ENCODE data around the gene ONECUT2. TPM values are rescaled to one million over a fixed set of nuclear protein-coding genes. Genes with fewer than 3 reads are reported as not detected.

Gene ONECUT2
- total and polyA plus RNA-seq, 2 donors (not counting 1 experiment from before 2014, with no cell fraction given) = not detected

DNA sequence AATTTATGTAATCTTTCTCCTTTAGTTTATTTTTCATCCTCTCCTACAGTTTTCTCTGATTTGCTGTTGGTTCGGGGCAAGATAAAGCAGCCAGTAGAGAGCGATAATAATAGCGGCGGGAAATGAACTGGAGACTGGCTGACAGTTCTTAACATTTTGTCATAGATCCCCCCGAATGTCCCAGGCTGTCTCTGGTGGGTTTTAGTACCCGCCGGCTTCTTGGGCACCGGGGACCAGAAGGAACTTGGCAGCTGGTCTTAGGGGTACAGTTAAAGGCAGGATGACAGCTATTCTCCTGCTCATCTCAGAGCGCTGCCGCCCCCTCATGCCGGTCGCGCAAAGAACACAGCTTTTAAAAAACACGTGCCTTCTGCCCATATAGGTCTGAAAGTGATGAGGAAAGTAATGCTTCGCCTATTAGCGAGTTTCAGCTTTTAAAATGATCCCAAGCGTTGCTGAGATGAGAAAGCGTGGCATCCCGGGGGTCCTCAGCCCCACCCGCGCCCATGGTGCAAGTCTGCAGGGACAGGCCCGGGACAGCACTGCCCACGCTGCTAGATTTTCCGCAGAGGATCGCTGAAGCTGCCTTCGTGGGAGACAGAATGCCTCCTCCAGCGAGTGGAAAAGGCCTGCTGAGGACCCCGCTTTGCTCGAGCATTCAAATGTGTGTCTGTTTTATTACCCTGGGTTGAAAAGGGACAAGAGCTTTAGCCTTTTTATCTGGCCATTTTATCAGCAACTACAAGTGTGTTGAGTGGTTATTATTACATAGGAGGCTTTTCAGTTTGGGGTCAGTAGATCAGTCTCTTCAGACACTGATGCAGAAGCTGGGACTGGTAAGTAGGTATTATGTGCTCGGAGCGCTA lies 3.8 kb downstream of the ONECUT2 start:
- H3K4me1 Mint-ChIP-seq = peaks cover 56% of the 10 kb centered on the region
- Histone ChIP-seq H3K27me3 (replicated peaks in 1 of 4; ENCODE audit: control extremely low read depth in 1 of 4, control insufficient read depth in 3 of 4, insufficient read depth in 4 of 4, low read length in 3 of 4) (peaks cover 0 to 92% (median 83%) of the 10 kb centered on the region in 4 experiments), H2AFZ (ENCODE audit: insufficient read depth, low read depth, low read length, poor library complexity, severe bottlenecking) (no peak overlapping the region), H3K9ac (ENCODE audit: low read length) (no peak overlapping the region), H3K4me1 (ENCODE audit: control insufficient read depth in 2 of 2, insufficient read depth in 2 of 2, low read length in 2 of 2) (peaks cover 71 to 79% of the 10 kb centered on the region in 2 donors), H3K4me3 (ENCODE audit: control extremely low read depth in 1 of 5, extremely low read depth in 1 of 5, insufficient read depth in 1 of 5, low read depth in 2 of 5, low read length in 4 of 5) (no peak overlapping the region), H3K27ac (ENCODE audit: low read length in 2 of 2) (no peak overlapping the region), H3K36me3 (replicated peaks in 1 of 2; ENCODE audit: control extremely low read depth in 1 of 2, control insufficient read depth in 1 of 2, extremely low read depth in 1 of 2, insufficient read depth in 2 of 2, low read length in 1 of 2) (no peaks in the 10 kb centered on the region), H3K9me3 (ENCODE audit: control extremely low read depth in 1 of 3, control insufficient read depth in 2 of 3, insufficient read depth in 1 of 3, low read length in 2 of 3) (peaks cover 0 to 80% (median 15%) of the 10 kb centered on the region in 3 donors), H3K79me2 (ENCODE audit: control insufficient read depth, insufficient read depth, low read length) (no peaks in the 10 kb centered on the region), H4K20me1 (ENCODE audit: control insufficient read depth, insufficient read depth, low read length, poor library complexity, severe bottlenecking) (no peaks in the 10 kb centered on the region), H3K4me2 (replicated peaks; ENCODE audit: low read depth, low read length, poor library complexity, severe bottlenecking) (peak overlapping the region; percentile 60)
- no peak for ATAC-seq (ENCODE audit: low read depth)
- 10% methylated on average over 24 of the region's 31 CpGs for WGBS (ENCODE audit: insufficient coverage)
- H3K27me3 Mint-ChIP-seq = peaks cover 73% of the 10 kb centered on the region
- POLR2A ChIA-PET = no interaction called here
- peak overlapping the region; percentile 24 for H3K27ac Mint-ChIP-seq
- no peaks in the 10 kb centered on the region for H3K9me3 Mint-ChIP-seq (ENCODE audit: insufficient read depth)
- CTCF ChIA-PET = no interaction called here
- H3K4me3 Mint-ChIP-seq = peak overlapping the region; percentile 54
- intact Hi-C loops (cut with micrococcal nuclease) = no loop called here
- TF ChIP-seq EZH2 (IDR thresholded peaks at IDR 0.05; ENCODE audit: borderline replicate concordance, insufficient read depth, low read depth, low read length, poor library complexity, severe bottlenecking) = no peak
- TF ChIP-seq, protein P1, sequence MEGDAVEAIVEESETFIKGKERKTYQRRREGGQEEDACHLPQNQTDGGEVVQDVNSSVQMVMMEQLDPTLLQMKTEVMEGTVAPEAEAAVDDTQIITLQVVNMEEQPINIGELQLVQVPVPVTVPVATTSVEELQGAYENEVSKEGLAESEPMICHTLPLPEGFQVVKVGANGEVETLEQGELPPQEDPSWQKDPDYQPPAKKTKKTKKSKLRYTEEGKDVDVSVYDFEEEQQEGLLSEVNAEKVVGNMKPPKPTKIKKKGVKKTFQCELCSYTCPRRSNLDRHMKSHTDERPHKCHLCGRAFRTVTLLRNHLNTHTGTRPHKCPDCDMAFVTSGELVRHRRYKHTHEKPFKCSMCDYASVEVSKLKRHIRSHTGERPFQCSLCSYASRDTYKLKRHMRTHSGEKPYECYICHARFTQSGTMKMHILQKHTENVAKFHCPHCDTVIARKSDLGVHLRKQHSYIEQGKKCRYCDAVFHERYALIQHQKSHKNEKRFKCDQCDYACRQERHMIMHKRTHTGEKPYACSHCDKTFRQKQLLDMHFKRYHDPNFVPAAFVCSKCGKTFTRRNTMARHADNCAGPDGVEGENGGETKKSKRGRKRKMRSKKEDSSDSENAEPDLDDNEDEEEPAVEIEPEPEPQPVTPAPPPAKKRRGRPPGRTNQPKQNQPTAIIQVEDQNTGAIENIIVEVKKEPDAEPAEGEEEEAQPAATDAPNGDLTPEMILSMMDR (IDR thresholded peaks at IDR 0.05) = no peak
- DNase-seq = peak; percentile 36

DNA sequence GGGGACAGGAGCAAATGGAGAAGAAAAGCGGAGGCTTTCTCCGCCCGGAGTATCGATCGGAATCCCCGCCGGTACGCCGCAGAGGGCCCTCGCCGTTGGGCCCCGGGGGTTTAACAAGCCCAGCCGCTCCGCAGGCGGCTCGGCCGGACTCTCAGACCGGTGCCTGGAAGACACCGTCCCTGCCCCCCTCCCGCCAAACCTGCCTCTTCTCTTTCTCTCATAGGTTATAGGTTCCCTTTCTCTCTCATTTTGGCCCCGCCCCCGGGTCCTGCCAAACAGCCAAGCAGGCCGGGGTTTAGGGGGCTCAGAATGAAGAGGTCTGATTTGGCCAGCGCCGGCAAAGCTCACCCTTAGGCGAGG lies 4.4 kb downstream of the ONECUT2 start:
- Histone ChIP-seq H3K4me2 (replicated peaks; ENCODE audit: low read depth, low read length, poor library complexity, severe bottlenecking) (peak overlapping the region; percentile 9), H3K4me3 (ENCODE audit: control extremely low read depth in 1 of 5, extremely low read depth in 1 of 5, insufficient read depth in 1 of 5, low read depth in 2 of 5, low read length in 4 of 5) (no peak overlapping the region), H3K9me3 (ENCODE audit: control extremely low read depth in 1 of 3, control insufficient read depth in 2 of 3, insufficient read depth in 1 of 3, low read length in 2 of 3) (peaks cover 0 to 74% (median 14%) of the 10 kb centered on the region in 3 donors), H3K9ac (ENCODE audit: low read length) (no peak overlapping the region), H3K36me3 (replicated peaks in 1 of 2; ENCODE audit: control extremely low read depth in 1 of 2, control insufficient read depth in 1 of 2, extremely low read depth in 1 of 2, insufficient read depth in 2 of 2, low read length in 1 of 2) (no peaks in the 10 kb centered on the region), H3K4me1 (ENCODE audit: control insufficient read depth in 2 of 2, insufficient read depth in 2 of 2, low read length in 2 of 2) (peaks cover 67 to 73% of the 10 kb centered on the region in 2 donors), H2AFZ (ENCODE audit: insufficient read depth, low read depth, low read length, poor library complexity, severe bottlenecking) (peak overlapping the region; percentile 10), H3K79me2 (ENCODE audit: control insufficient read depth, insufficient read depth, low read length) (no peaks in the 10 kb centered on the region), H3K27ac (ENCODE audit: low read length in 2 of 2) (no peak overlapping the region), H3K27me3 (replicated peaks in 1 of 4; ENCODE audit: control extremely low read depth in 1 of 4, control insufficient read depth in 3 of 4, insufficient read depth in 4 of 4, low read length in 3 of 4) (peaks cover 0 to 86% (median 78%) of the 10 kb centered on the region in 4 experiments), H4K20me1 (ENCODE audit: control insufficient read depth, insufficient read depth, low read length, poor library complexity, severe bottlenecking) (no peaks in the 10 kb centered on the region)
- DNase-seq (peak; percentile 32), ATAC-seq (ENCODE audit: low read depth) (no peak)
- Mint-ChIP-seq H3K27me3 (peaks cover 73% of the 10 kb centered on the region), H3K4me3 (peak overlapping the region; percentile 54), H3K9me3 (ENCODE audit: insufficient read depth) (no peaks in the 10 kb centered on the region), H3K27ac (no peak overlapping the region), H3K4me1 (peaks cover 52% of the 10 kb centered on the region)
- 14% methylated on average over 25 of the region's 26 CpGs for WGBS (ENCODE audit: insufficient coverage)
- CTCF ChIA-PET = no interaction called here
- intact Hi-C loops (cut with micrococcal nuclease) = no loop called here
- POLR2A ChIA-PET = no interaction called here
- no peak for TF ChIP-seq EZH2 (IDR thresholded peaks at IDR 0.05; ENCODE audit: borderline replicate concordance, insufficient read depth, low read depth, low read length, poor library complexity, severe bottlenecking)
- TF ChIP-seq, protein P1 (IDR thresholded peaks at IDR 0.05) = no peak

All from B cell (primary cell).